H54 (cell line): ENCODE results near the gene TMEM200B.
"Not testable (repeated sequence)": the region's sequence is repeated elsewhere in the genome, so short reads cannot be mapped to it uniquely, and the experiment has no call there.

Source experiments
- DNase-seq: peaks from one replicate; pipeline ENCODE4 v3.0.0; 2011; ENCODE audit warnings: low spot score, mixed read lengths; ENCODE audit not compliant: insufficient read length
- FAIRE-seq: peaks from 3 replicates; lab custom pipeline; 2011; peaks lifted over from hg19 to GRCh38; lab: Jason Lieb, UNC
- POLR2A ChIP-seq: IDR thresholded peaks from 2 replicates; pipeline ENCODE4 v1.6.1; 2011; ENCODE audit warnings: low read depth, mild to moderate bottlenecking, low read length

Gene TMEM200B

GRCh38 chr1:29082519-29082918, 41.2 kb downstream of the TMEM200B start:
- no peak for TF ChIP-seq POLR2A
- FAIRE-seq = no peak
- DNase-seq = no peak

- DNase-seq (no peak), FAIRE-seq (no peak)
- TF ChIP-seq POLR2A = no peak
Observed at GRCh38 chr1:29081201-29081600, 42.5 kb downstream of the TMEM200B start.

GRCh38 chr1:29079916-29080629, 43.6 kb downstream of the TMEM200B start:
- DNase-seq, FAIRE-seq: not testable (repeated sequence)

GRCh38 chr1:29077155-29077554, 46.5 kb downstream of the TMEM200B start:
- no peak for TF ChIP-seq POLR2A
- DNase-seq = no peak
- FAIRE-seq = no peak
